GM12873 (cell line): ENCODE measurements around the gene MRPS17.

Experiments
- TF ChIP-seq, protein P1 (sequence below): IDR thresholded peaks from 2 replicates; pipeline ENCODE4 v1.5.1; 2012; ENCODE audit warnings: low read depth, mild to moderate bottlenecking, moderate library complexity, low read length, control low read depth; ENCODE audit not compliant: insufficient read depth; ENCODE audit errors: missing control alignments

Gene MRPS17

DNA sequence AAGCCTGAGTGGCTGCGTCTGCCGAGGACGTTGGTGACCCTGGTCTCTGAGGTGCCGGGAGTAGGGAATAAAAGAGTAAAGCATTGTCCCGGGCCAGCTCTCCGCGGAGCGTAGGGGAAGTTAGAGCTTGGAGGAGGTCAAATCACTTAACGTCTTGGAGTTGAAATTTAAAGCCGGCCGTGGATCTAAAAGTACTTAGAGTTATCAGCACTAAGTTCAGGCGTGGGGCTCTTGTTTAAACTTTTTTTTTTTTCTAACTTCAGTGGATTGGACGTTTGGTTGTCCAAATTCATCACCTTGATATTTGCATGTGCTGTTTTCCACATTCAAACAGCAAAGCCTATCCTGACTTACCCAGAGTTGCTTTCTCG lies 13.4 kb downstream of the MRPS17 start:
- TF ChIP-seq, protein P1, sequence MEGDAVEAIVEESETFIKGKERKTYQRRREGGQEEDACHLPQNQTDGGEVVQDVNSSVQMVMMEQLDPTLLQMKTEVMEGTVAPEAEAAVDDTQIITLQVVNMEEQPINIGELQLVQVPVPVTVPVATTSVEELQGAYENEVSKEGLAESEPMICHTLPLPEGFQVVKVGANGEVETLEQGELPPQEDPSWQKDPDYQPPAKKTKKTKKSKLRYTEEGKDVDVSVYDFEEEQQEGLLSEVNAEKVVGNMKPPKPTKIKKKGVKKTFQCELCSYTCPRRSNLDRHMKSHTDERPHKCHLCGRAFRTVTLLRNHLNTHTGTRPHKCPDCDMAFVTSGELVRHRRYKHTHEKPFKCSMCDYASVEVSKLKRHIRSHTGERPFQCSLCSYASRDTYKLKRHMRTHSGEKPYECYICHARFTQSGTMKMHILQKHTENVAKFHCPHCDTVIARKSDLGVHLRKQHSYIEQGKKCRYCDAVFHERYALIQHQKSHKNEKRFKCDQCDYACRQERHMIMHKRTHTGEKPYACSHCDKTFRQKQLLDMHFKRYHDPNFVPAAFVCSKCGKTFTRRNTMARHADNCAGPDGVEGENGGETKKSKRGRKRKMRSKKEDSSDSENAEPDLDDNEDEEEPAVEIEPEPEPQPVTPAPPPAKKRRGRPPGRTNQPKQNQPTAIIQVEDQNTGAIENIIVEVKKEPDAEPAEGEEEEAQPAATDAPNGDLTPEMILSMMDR, result no peak

DNA sequence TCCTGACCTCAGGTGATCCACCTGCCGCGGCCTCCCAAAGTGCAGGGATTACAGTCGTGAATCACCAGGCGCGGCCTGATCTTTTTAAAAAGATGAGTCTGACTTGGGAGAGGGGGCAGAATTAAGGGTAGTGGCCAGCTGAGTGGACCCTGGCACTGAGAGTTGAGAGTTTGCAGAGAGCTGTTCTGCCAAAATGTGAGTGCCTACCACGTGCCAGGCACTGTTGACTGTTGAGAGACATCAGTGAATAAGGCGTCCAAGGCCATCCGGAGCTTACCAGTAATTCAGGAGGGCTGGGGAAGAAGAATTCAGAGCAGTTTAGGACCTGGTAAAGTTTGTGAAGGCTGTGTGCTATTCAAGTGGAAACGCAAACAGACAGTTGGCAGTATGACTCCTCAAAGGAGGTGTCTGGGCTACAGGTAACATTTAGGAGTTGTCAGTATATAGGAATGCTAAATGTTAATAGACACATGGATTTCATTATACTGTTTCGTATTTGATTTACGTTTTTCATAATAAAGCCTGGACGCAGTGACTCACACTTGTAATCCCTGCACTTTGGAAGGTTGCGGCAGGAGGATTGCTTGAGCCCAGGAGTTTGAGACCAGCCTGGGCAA lies 14.2 kb downstream of the MRPS17 start:
- TF ChIP-seq, protein P1, result no peak

DNA sequence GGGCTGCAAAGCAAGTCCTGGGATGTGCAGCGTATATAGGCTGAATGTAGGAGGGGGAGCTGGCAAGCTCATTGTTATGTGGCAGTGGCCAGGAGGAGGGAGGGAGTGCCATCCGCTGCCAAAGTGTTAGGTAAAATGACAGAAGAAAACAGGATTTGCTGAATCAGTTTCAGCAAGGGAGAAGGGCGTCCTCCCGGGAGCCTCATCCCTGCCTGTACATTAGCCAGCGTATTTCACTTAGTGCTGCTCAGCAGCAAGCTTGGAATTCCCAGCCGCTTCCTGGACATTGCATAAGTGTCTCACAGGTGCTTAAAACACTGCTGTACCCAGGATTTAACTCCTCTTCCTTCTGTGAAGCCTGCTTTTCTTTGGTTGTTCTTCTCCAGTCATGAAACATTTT lies 15.2 kb downstream of the MRPS17 start:
- TF ChIP-seq, protein P1, result no peak

DNA sequence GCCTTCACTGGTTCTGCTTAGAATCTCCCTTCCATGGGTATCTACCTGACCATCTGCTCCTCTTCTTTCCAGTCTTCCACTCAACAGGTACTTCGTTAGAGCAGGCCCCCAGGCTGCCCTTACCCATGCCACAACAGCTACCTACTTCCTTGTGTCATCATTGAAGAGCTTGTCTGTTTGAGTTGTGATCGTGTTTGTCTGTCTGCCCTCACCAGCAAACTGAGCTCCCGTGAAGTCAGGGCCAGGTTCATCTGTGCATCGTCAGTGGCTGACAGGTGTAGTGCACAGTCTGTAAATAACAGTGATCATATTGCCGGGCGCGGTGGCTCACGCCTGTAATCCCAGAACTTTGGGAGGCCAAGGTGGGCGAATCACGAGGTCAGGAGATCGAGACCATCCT lies 17.7 kb downstream of the MRPS17 start:
- TF ChIP-seq, protein P1, result no peak

DNA sequence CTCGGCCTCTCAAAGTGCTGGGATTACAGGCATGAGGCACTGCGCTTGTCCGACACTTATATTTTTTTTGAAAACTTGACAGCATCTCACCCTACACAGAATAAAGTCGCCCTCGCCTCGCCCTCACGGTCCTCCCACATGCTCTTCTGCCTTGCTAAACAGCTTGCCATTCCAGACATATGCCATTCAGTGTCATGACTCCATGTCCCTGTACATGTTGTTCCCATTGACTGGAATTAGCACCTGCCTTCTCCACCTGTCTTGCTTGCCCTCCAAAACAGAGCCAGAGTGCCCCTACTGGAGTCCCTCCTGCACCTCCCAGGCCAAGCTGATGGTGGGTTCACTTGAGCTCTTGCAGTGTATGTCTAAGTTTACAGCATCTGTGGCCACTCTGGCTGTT lies 18.9 kb downstream of the MRPS17 start:
- TF ChIP-seq, protein P1, result no peak

DNA sequence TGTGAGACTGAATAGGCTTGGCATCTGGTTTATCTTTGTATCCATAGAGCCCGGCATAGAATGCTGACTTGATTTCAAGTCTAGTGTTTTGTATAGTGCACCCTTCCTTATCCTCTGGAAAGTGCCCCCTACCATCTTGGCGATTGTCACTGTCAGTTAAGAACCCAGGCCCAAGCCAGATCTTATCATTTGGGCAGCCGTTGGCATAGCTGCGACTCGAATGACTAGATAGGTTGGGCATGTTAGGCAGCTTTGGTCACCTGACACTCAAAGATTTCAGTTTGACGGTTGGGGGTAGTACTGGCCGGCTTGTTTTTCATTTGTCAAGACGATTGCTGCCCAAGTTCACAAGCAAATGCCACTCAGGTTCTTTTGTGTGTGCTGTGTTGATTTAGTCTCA lies 19.3 kb downstream of the MRPS17 start:
- TF ChIP-seq, protein P1, result no peak

DNA sequence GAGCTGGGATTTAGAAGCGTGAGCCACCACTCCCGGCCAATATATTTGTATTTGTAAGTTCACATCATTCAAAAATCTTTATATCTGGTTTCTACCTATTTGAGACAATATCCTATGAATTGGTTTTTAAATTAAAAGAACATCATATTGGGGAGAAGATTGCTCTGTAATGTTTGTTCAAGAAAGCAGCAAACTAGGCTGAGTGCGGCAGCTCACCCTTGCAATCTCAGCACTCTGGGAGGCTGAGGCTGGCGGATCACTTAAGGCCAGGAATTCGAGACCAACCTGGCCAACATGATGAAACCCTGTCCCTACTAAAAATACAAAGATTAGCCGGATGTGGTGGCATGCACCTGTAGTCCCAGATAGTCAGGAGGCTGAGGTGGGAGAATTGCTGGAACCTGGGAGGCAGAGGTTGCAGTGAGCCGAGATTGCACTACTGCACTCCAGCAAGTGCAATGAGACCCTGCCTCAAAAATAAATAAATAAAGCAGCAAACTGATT lies 22.1 kb downstream of the MRPS17 start:
- TF ChIP-seq, protein P1, result no peak
